ENCODE measurements around the gene ENOX1.

ENOX1 gene

DNA sequence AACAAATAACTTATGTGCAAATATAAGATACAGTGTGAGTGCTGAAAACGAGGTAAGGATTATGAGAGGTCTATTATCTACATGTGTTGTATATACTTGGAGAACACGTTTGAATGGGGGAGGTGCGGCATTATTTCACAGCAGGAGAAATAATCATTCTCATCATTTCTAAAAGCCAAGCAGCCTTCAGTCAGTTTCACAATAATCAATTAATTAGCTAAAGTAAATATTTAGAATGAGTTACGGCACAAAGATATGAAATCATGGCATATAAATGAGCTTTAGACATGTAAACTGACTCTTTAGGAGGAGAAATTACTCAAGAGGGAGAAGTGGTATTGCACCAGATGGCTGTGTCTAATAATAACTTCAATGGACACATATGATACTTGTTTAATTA, 396.8 kb downstream of the ENOX1 start:
- TF ChIP-seq CTCF (IDR thresholded peaks at IDR 0.05; ENCODE audit: low read length) = no peak
- no peak for TF ChIP-seq EZH2 (IDR thresholded peaks at IDR 0.05; ENCODE audit: borderline replicate concordance, low read length)
- Histone ChIP-seq H3K4me1 (ENCODE audit: insufficient read depth, low read length, severe bottlenecking) (no peaks in the 10 kb centered on the region), H3K27me3 (ENCODE audit: insufficient read depth, low read length) (no peaks in the 10 kb centered on the region), H4K20me1 (ENCODE audit: insufficient read depth, low read length) (no peaks in the 10 kb centered on the region), H2AFZ (ENCODE audit: low read length) (no peak overlapping the region), H3K79me2 (ENCODE audit: insufficient read depth, low read length) (no peaks in the 10 kb centered on the region), H3F3A (ENCODE audit: insufficient read depth, low read length) (no peaks in the 10 kb centered on the region), H3K36me3 (ENCODE audit: insufficient read depth, low read length) (no peaks in the 10 kb centered on the region), H3K9me2 (ENCODE audit: low read depth, low read length) (no peaks in the 10 kb centered on the region), H3K4me3 (ENCODE audit: low read depth, low read length, poor library complexity, severe bottlenecking) (no peak overlapping the region), H3K27ac (ENCODE audit: low read depth, low read length, poor library complexity, severe bottlenecking) (no peak overlapping the region), H3K9me3 (ENCODE audit: low read length) (no peaks in the 10 kb centered on the region), H3K4me2 (ENCODE audit: low read length) (no peak overlapping the region), H3K9ac (ENCODE audit: low read length) (no peak overlapping the region)

- Histone ChIP-seq H3K9ac (ENCODE audit: low read length) (no peak overlapping the region), H3K79me2 (ENCODE audit: insufficient read depth, low read length) (no peaks in the 10 kb centered on the region), H3K4me2 (ENCODE audit: low read length) (no peak overlapping the region), H2AFZ (ENCODE audit: low read length) (no peak overlapping the region), H3K27me3 (ENCODE audit: insufficient read depth, low read length) (no peaks in the 10 kb centered on the region), H3K9me2 (ENCODE audit: low read depth, low read length) (no peaks in the 10 kb centered on the region), H3K36me3 (ENCODE audit: insufficient read depth, low read length) (no peaks in the 10 kb centered on the region), H3K27ac (ENCODE audit: low read depth, low read length, poor library complexity, severe bottlenecking) (no peak overlapping the region), H3F3A (ENCODE audit: insufficient read depth, low read length) (no peaks in the 10 kb centered on the region), H4K20me1 (ENCODE audit: insufficient read depth, low read length) (no peaks in the 10 kb centered on the region), H3K4me1 (ENCODE audit: insufficient read depth, low read length, severe bottlenecking) (no peaks in the 10 kb centered on the region), H3K9me3 (ENCODE audit: low read length) (no peaks in the 10 kb centered on the region), H3K4me3 (ENCODE audit: low read depth, low read length, poor library complexity, severe bottlenecking) (no peak overlapping the region)
- TF ChIP-seq CTCF (IDR thresholded peaks at IDR 0.05; ENCODE audit: low read length) (no peak), EZH2 (IDR thresholded peaks at IDR 0.05; ENCODE audit: borderline replicate concordance, low read length) (no peak)
Measured at GRCh38 chr13:43389573-43389972, 397.2 kb downstream of the ENOX1 start.

GRCh38 chr13:43388282-43389034, 398.3 kb downstream of the ENOX1 start:
- H3K79me2 ChIP-seq (ENCODE audit: insufficient read depth, low read length) = no peaks in the 10 kb centered on the region
- no peaks in the 10 kb centered on the region for H3F3A ChIP-seq (ENCODE audit: insufficient read depth, low read length)
- no peaks in the 10 kb centered on the region for H3K9me2 ChIP-seq (ENCODE audit: low read depth, low read length)
- H3K9me3 ChIP-seq (ENCODE audit: low read length) = no peaks in the 10 kb centered on the region
- H4K20me1 ChIP-seq (ENCODE audit: insufficient read depth, low read length) = no peaks in the 10 kb centered on the region
- TF ChIP-seq EZH2 (IDR thresholded peaks at IDR 0.05; ENCODE audit: borderline replicate concordance, low read length) (no peak), CTCF (IDR thresholded peaks at IDR 0.05; ENCODE audit: low read length) (no peak)
- no peaks in the 10 kb centered on the region for H3K27me3 ChIP-seq (ENCODE audit: insufficient read depth, low read length)
- no peak overlapping the region for H3K4me2 ChIP-seq (ENCODE audit: low read length)
- H3K27ac ChIP-seq (ENCODE audit: low read depth, low read length, poor library complexity, severe bottlenecking) = no peak overlapping the region
- H3K9ac ChIP-seq (ENCODE audit: low read length) = no peak overlapping the region
- no peaks in the 10 kb centered on the region for H3K4me1 ChIP-seq (ENCODE audit: insufficient read depth, low read length, severe bottlenecking)
- H2AFZ ChIP-seq (ENCODE audit: low read length) = no peak overlapping the region
- H3K36me3 ChIP-seq (ENCODE audit: insufficient read depth, low read length) = no peaks in the 10 kb centered on the region
- no peak overlapping the region for H3K4me3 ChIP-seq (ENCODE audit: low read depth, low read length, poor library complexity, severe bottlenecking)

Data from OCI-LY1 (cell line).